H9 (cell line): ENCODE results near the gene NUMBL. TPM values are rescaled to one million over a fixed set of nuclear protein-coding genes. Genes with fewer than 3 reads are reported as not detected.

Experiments
- DNase-seq: peaks from one replicate; pipeline ENCODE4 v3.0.0-alpha.2; 2017
- H2AFZ ChIP-seq: one replicate; pipeline ENCODE4 v1.6.1; 2013; ENCODE audit warnings: mild to moderate bottlenecking, low read length, control low read depth, moderate library complexity
- H2AK5ac ChIP-seq: 2 replicates; pipeline ENCODE4 v1.6.1; 2013; ENCODE audit warnings: low read length, control low read depth, mixed read lengths; ENCODE audit not compliant: insufficient read length
- H2BK120ac ChIP-seq: one replicate; pipeline ENCODE4 v1.6.1; 2013; ENCODE audit warnings: low read depth, mild to moderate bottlenecking, low read length, control low read depth, inconsistent platforms; ENCODE audit not compliant: poor library complexity, severe bottlenecking
- H2BK12ac ChIP-seq: 2 replicates; pipeline ENCODE4 v1.6.1; 2013; ENCODE audit warnings: low read length, control low read depth, mixed read lengths, low read depth; ENCODE audit not compliant: insufficient read length
- H2BK15ac ChIP-seq: 2 replicates; pipeline ENCODE4 v1.6.1; 2013; ENCODE audit warnings: low read depth, low read length, control low read depth
- H2BK20ac ChIP-seq: one replicate; pipeline ENCODE4 v1.6.1; 2013; ENCODE audit warnings: low read depth, mild to moderate bottlenecking, low read length, control low read depth, inconsistent platforms; ENCODE audit not compliant: poor library complexity, severe bottlenecking
- H2BK5ac ChIP-seq: 2 replicates; pipeline ENCODE4 v1.6.1; 2013; ENCODE audit warnings: low read length, control low read depth, mixed read lengths; ENCODE audit not compliant: insufficient read length
- H3K14ac ChIP-seq: 2 replicates; pipeline ENCODE4 v1.6.1; 2013; ENCODE audit warnings: low read length, control low read depth; ENCODE audit not compliant: insufficient read depth
- H3K18ac ChIP-seq: 2 replicates; pipeline ENCODE4 v1.6.1; 2013; ENCODE audit warnings: low read depth, mild to moderate bottlenecking, mixed read lengths, low read length, control low read depth; ENCODE audit not compliant: insufficient read length
- H3K23ac ChIP-seq: 2 replicates; pipeline ENCODE4 v1.6.1; 2013; ENCODE audit warnings: low read length, control low read depth, mixed read lengths, low read depth; ENCODE audit not compliant: insufficient read length
- H3K23me2 ChIP-seq: 2 replicates; pipeline ENCODE4 v1.6.1; 2013; ENCODE audit warnings: low read depth, mild to moderate bottlenecking, mixed read lengths, low read length, control low read depth; ENCODE audit not compliant: insufficient read length, poor library complexity, severe bottlenecking
- H3K27ac ChIP-seq: 2 replicates; pipeline ENCODE4 v1.5.1; 2013; ENCODE audit warnings: low read length, control low read depth, mixed read lengths, low read depth; ENCODE audit not compliant: insufficient read length
- H3K27me3 ChIP-seq: 2 replicates; pipeline ENCODE4 v1.6.1; 2013; ENCODE audit warnings: low read length, control low read depth, inconsistent platforms; ENCODE audit not compliant: insufficient read depth
- H3K4ac ChIP-seq: 2 replicates; pipeline ENCODE4 v1.6.1; 2013; ENCODE audit warnings: low read depth, mild to moderate bottlenecking, control low read depth, inconsistent platforms, low read length, moderate library complexity
- H3K4me1 ChIP-seq: 2 replicates; pipeline ENCODE4 v1.6.1; 2013; ENCODE audit warnings: low read length, control low read depth, inconsistent platforms; ENCODE audit not compliant: insufficient read depth
- H3K4me2 ChIP-seq: 2 replicates; pipeline ENCODE4 v1.6.1; 2013; ENCODE audit warnings: low read length, control low read depth, mixed read lengths; ENCODE audit not compliant: insufficient read length, insufficient read depth
- H3K56ac ChIP-seq: 2 replicates; pipeline ENCODE4 v1.6.1; 2013; ENCODE audit warnings: low read depth, mild to moderate bottlenecking, mixed read lengths, low read length, control low read depth; ENCODE audit not compliant: insufficient read length
- H3K79me1 ChIP-seq: 2 replicates; pipeline ENCODE4 v1.6.1; 2013; ENCODE audit warnings: low read depth, mild to moderate bottlenecking, moderate library complexity, low read length, control low read depth, inconsistent platforms; ENCODE audit not compliant: insufficient read depth, poor library complexity, severe bottlenecking
- H3K79me2 ChIP-seq: 2 replicates; pipeline ENCODE4 v1.6.1; 2013; ENCODE audit warnings: low read length, control low read depth, inconsistent platforms; ENCODE audit not compliant: insufficient read depth
- H3K9ac ChIP-seq: 2 replicates; pipeline ENCODE4 v1.6.1; 2013; ENCODE audit warnings: low read length, control low read depth, mixed read lengths; ENCODE audit not compliant: insufficient read length; ENCODE audit errors: extremely low read depth
- H3K9me3 ChIP-seq: one replicate; pipeline ENCODE4 v1.6.1; 2013; ENCODE audit warnings: low read depth, low read length, inconsistent platforms; ENCODE audit not compliant: control insufficient read depth
- H3T11ph ChIP-seq: one replicate; pipeline ENCODE4 v1.6.1; 2013; ENCODE audit warnings: mild to moderate bottlenecking, low read length, control low read depth, inconsistent platforms
- H4K20me1 ChIP-seq: one replicate; pipeline ENCODE4 v1.6.1; 2013; ENCODE audit not compliant: control insufficient read depth, insufficient read length, insufficient read depth
- H4K5ac ChIP-seq: 2 replicates; pipeline ENCODE4 v1.6.1; 2013; ENCODE audit warnings: low read depth, mild to moderate bottlenecking, mixed read lengths, low read length, control low read depth; ENCODE audit not compliant: insufficient read length
- H4K8ac ChIP-seq: replicated peaks from 2 replicates; pipeline ENCODE4 v1.6.1; 2013; ENCODE audit warnings: low read length, control low read depth, mixed read lengths, low read depth; ENCODE audit not compliant: insufficient read length
- H4K91ac ChIP-seq: 2 replicates; pipeline ENCODE4 v1.6.1; 2013; ENCODE audit warnings: low read depth, mild to moderate bottlenecking, moderate library complexity, mixed read lengths, low read length, control low read depth; ENCODE audit not compliant: insufficient read length
- H3K27ac Mint-ChIP-seq, 3 experiments: 2 replicates in 2 of 3; 3 replicates in 1 of 3; pipeline ENCODE4 v1.8.0; 2020 to 2021; ENCODE audit warnings: mixed read lengths in 3 of 3, mild to moderate bottlenecking in 1 of 3, moderate library complexity in 1 of 3
- H3K27me3 Mint-ChIP-seq: 2 replicates; pipeline ENCODE4 v1.8.0; 2021; ENCODE audit warnings: low read depth, mild to moderate bottlenecking, moderate library complexity, mixed read lengths
- H3K36me3 Mint-ChIP-seq, 3 experiments: 2 replicates in 2 of 3; 3 replicates in 1 of 3; pipeline ENCODE4 v1.8.0; 2020 to 2021; ENCODE audit warnings: low read depth in 3 of 3, mixed read lengths in 3 of 3; ENCODE audit not compliant: insufficient read depth in 1 of 3
- H3K4me1 Mint-ChIP-seq, 2 experiments: 2 replicates each; pipeline ENCODE4 v1.8.0; 2020; ENCODE audit warnings: mixed read lengths in 2 of 2
- H3K4me3 Mint-ChIP-seq, 2 experiments: 2 replicates in 1 of 2; 3 replicates in 1 of 2; pipeline ENCODE4 v1.8.0; 2020 to 2021; ENCODE audit warnings: mild to moderate bottlenecking in 2 of 2, mixed read lengths in 2 of 2, moderate library complexity in 1 of 2
- H3K9me3 Mint-ChIP-seq, 2 experiments: 2 replicates in 1 of 2; 3 replicates in 1 of 2; pipeline ENCODE4 v1.8.0; 2020; ENCODE audit warnings: mild to moderate bottlenecking in 2 of 2, mixed read lengths in 2 of 2, moderate library complexity in 1 of 2
- CTCF ChIP-seq: fragments of 200-600 bp; sonication (generic); conservative IDR thresholded peaks from 3 replicates; pipeline ENCODE4 v1.8.0; 2021; ENCODE audit warnings: antibody characterized with exemption, mild to moderate bottlenecking
- WGBS: extraction: QIAGEN DNeasy Blood & Tissue Kit; methylation state at CpG from one replicate; pipeline ENCODE4 v1.1.7; 2013; ENCODE audit warnings: missing lambda C conversion rate, low lambda C conversion rate, mixed read lengths; ENCODE audit not compliant: insufficient read length; ENCODE audit errors: extremely low coverage; 5-methylcytosine and 5-hydroxymethylcytosine counted together
- total RNA-seq: library from RNA; stranded (reverse); gene quantifications from 2 replicates; pipeline ENCODE4 v1.2.1, GENCODE V29; 2021

NUMBL gene
- total RNA-seq, 1 experiment from 2014 or later: 34.5 TPM

- Histone ChIP-seq H3K4ac (no peak overlapping the region), H3K27me3 (peaks cover 8% of the 10 kb centered on the region; the same call in 1 of the 2 replicates), H3K23me2 (peaks cover 13% of the 10 kb centered on the region), H3K9ac (no peak overlapping the region), H3K27ac (no peak overlapping the region), H4K5ac (no peak overlapping the region), H2BK120ac (no peak overlapping the region), H3K4me1 (no peaks in the 10 kb centered on the region), H3K79me1 (no peaks in the 10 kb centered on the region), H4K8ac (no peak overlapping the region), H3K23ac (no peak overlapping the region), H3K4me2 (no peak overlapping the region), H2BK5ac (no peak overlapping the region), H4K91ac (no peak overlapping the region), H3K18ac (no peak overlapping the region), H3K14ac (no peak overlapping the region), H2BK20ac (no peak overlapping the region), H3K9me3 (no peaks in the 10 kb centered on the region), H3K79me2 (no peaks in the 10 kb centered on the region), H2AFZ (no peak overlapping the region), H3T11ph (no peak overlapping the region), H3K56ac (no peak overlapping the region), H2AK5ac (no peak overlapping the region), H2BK12ac (no peak overlapping the region), H4K20me1 (peaks cover 4% of the 10 kb centered on the region), H2BK15ac (no peak overlapping the region)
- Mint-ChIP-seq H3K9me3 (no peaks in the 10 kb centered on the region; a peak in 1 of 5 replicates), H3K27me3 (peaks cover 18% of the 10 kb centered on the region), H3K4me1 (peaks cover 5 to 15% of the 10 kb centered on the region in 2 experiments), H3K36me3 (peaks cover 20 to 54% (median 40%) of the 10 kb centered on the region in 3 experiments; a peak in 6 of 7 replicates), H3K4me3 (no peak overlapping the region), H3K27ac (no peak overlapping the region)
- no peak for TF ChIP-seq CTCF
- no CpG with 5 or more reads among the region's 5 CpGs for WGBS
- no peak for DNase-seq
Observed at GRCh38 chr19:40616178-40616577, 74.3 kb downstream of the NUMBL start.

Other genes with a start within 250 kb of the NUMBL start
- gene SERTAD3, start 246.3 kb downstream of the NUMBL start, total RNA-seq: 30.9 and 32.2 TPM in 2 replicates
- gene BLVRB, start 224.9 kb downstream of the NUMBL start, total RNA-seq: 27.9 and 30.4 TPM in 2 replicates
- gene SPTBN4, start 223.7 kb downstream of the NUMBL start, total RNA-seq: 2.7 and 2.9 TPM in 2 replicates
- 90.9 and 92.9 TPM in 2 replicates for gene SHKBP1, start 113.8 kb downstream of the NUMBL start, total RNA-seq
- gene LTBP4, start 89.3 kb downstream of the NUMBL start, total RNA-seq: 115 and 129 TPM in 2 replicates
- 40.5 and 42.0 TPM in 2 replicates for gene COQ8B, start 26.2 kb upstream of the NUMBL start, total RNA-seq
- gene ITPKC, start 26.5 kb upstream of the NUMBL start, total RNA-seq: 11.2 and 11.8 TPM in 2 replicates
- gene ACTMAP, start 59.8 kb upstream of the NUMBL start, total RNA-seq: 27.7 and 31.5 TPM in 2 replicates
- 199 and 225 TPM in 2 replicates for gene SNRPA, start 60.6 kb upstream of the NUMBL start, total RNA-seq
- not detected in 2 replicates for gene MIA, start 84.9 kb upstream of the NUMBL start, total RNA-seq
- gene RAB4B, start 87.6 kb upstream of the NUMBL start, total RNA-seq: 22.6 and 26.8 TPM in 2 replicates
- gene EGLN2, start 108.5 kb upstream of the NUMBL start, total RNA-seq: 126 and 131 TPM in 2 replicates
- gene CYP2A6, start 159.8 kb upstream of the NUMBL start, total RNA-seq: 0.28 TPM in 1 of 2 replicates, not detected in the other
- gene CYP2A7, start 191.6 kb upstream of the NUMBL start, total RNA-seq: not detected in 2 replicates